Fibroblast of skin of scalp (primary cell): ENCODE data around the gene ABHD17B.
"Not testable (repeated sequence)": the region's sequence is repeated elsewhere in the genome, so short reads cannot be mapped to it uniquely, and the experiment has no call there.

Source experiments
- DNase-seq: peaks from one replicate; pipeline ENCODE4 v3.0.0-alpha.2; 2013

Gene ABHD17B

DNA sequence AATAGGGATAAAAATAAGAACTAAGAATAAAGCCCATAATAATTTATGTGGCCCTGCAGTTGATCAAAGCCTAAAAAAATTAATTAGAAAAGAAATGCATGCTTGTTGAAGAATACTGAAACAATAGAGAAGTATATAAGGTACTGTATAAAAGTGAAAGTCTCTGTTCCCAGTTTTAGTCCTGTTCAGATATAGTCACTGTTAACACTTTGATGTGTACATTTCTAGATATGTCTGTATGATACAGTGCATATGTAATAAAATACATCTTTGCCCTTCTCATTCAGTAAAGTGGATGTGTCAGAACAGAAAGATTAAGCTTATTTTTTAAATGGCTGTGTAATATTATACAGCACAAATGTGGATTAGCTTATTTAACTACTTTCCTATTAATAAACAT lies 4.5 kb upstream of the ABHD17B start:
- no peak for DNase-seq

DNA sequence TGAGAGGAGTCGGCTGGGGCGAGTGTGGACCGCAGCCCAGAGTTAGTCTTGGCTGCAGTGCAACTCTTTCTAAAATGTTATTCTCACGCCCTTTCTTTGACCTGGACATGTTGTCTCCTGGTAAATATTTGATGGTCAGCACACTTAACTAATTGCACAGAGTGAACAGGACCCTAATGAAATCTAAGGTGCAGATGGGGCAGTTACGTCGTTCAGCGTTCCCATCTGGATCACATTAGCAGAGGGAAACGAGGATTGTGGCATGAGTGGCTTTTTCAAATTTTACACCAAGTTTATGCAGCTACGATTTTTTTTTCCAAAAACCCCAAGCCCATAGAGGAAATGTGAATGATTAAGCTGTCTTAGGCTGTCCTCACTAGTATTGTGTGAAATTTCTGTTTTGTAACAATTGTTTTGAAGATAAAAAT lies 929 bp upstream of the ABHD17B start:
- DNase-seq, result peak; percentile 47

DNA sequence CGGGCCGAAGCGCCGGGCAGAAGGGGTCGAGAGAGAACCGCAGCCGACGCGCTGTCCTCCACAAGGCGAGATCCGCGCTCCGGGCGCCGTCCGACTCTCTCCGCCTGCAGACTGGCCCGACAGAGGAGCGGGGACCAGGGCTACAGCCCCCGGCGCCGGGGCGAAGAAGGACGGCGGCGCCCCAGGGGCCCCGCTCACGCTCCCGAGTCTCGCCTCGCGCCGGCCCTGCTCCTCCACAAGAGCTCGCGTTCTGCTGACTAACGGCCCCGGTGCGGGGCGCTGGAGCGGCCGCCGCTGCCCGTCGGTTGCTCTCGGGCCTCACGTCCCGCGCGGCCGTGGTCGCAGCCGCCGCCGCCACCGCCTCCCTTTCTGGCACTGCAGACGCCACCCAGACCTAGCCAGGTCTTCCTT lies 338 bp downstream of the ABHD17B start:
- no peak for DNase-seq

DNA sequence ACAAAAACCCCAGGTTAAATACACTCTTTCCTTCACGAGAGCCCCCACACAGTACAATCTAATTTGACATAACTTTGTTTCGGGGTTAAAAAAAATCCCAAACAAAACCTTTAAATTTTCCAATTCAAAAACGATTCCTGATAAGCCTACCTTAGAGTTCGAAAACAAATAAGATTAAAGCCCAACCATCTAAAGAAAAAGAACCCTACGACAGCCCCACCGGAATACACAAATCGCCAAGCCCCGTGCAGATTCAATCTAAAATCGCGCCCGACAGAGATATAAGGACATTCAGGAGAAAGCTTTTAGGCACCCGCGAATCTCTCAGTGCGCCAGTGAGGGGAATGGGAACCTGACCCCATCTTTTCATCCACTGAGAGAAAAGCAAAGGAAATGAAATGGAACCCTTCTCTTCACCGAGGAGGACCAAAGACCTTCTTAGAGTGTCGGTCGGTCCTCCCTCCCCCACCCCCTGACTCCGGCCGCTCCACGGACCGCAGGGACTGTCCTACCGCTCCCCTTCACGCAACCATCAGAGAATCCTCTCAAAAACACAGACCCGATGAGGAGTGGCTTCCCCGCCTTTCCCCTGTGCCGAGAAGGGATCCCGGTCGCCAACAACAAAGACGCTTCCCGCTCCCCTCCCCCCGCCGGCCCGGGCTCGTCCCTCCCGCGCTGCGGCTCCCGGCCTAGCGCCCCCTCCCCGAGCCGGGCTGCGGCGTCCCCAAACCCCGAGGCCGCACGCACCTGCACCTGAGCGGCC lies 925 bp downstream of the ABHD17B start:
- DNase-seq, result peak; percentile 35

DNA sequence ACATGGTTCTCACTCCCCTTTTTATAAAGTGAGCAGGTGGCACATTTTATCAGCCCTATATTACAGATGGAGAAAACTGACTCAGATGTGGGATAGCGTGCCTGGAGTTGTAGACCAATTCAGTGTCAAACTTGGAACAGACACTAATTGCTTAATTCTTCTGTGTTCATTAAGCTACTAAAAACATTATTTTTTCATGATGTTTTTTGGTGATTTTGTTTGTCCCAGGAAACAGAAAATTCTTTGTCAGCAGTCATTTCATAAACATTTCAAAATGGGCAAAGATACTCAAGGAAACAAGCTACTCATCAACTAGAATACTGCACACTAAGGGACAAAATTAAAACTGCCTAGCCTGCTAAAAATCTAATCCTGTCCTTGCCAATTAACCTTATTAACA lies 2.2 kb downstream of the ABHD17B start:
- DNase-seq, result no peak

DNA sequence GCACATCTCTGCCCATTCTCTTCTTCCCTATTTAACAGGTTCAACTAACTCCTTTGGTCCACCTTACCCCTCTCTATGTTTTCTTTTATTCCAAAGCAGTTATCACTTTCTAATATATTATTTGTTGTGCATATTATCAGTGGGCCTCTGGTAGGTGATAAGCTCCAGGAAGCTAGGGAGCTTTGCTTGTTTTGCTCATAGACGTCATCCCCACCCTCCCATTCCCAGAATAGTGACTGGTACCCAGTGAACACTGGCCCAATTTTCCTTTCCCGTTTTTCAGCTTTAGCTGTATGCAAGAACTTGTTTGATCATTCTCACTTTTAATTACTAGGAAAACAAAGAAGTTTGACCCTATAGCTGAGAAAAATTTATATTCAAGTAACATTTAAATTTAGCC lies 6.9 kb downstream of the ABHD17B start:
- no peak for DNase-seq

DNA sequence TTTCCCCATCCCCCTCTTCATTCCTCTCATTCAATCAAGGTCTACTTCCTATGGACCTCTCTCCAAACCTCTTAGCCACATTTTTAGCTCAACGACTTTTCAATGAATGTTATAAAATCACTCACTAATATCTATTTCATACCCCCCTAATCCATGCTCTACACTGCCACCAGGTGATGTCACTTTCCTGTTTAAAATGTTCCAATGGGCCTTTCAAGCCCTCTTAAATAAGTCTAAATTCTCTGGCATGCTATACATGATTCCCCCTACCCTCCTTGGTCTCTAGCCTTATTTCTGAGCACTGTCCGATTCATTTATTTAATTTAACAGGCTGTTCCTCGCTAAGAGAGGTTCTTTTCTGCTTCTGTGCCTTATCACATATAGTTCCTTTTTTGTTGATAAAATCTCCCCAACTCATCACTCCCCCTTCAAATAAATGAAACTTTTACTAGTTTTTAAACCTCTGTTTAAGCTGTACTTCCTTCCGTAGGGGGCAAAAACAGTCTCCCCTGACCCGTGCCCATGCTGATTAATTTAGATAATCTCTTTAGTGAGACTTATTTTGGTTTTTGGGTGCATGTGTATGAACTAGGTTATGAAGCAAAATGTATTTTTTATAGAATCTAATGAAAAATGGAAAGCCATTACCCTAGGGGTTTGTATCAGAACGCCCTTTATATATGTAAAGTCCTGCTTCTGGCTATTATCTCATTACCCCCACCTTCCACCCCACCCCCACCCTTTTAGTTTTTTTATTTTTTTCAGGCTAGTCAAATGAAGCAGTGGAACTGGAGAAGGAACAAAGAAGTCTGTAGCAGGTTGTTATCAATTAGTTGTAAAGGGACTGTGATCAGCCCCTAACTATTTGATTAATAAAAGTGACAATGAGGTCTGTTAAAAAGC lies 9.0 kb downstream of the ABHD17B start:
- DNase-seq, result no peak

DNA sequence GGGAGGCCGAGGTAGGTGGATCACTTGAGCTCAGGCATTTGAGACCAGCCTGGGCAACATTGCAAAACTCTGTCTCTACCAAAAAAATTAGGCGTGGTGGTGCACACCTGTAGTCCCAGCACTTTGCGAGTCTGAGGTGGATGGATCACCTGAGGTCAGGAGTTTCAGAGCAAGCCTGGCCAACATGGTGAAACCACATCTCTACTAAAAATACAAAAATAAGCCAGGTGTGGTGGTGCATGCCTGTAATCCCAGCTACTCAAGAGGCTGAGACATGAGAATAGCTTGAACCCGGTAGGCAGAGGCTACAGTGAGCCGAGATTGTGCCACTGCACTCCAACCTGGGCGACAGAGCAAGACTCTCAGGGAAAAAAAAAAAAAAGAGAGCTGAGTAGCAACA lies 12.2 kb downstream of the ABHD17B start:
- DNase-seq, result not testable (repeated sequence)

DNA sequence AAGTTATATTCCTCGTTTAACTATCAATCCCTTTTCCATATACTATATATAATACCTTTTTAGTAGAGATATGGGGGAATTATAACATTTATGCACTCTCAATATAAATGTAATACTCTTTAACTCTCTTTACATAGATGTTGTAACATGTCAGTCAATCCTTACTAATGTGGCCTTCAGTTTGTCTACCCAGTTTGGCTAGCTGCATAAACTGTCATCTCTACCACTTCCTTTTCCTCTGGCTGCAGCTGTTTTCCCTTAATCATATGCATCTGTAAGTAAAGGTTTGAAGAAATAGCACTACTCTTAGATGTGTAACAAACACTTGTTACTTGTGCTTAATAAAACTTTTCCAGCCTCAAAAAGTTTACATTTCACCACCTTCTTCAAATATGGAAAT lies 13.4 kb downstream of the ABHD17B start:
- DNase-seq, result no peak

DNA sequence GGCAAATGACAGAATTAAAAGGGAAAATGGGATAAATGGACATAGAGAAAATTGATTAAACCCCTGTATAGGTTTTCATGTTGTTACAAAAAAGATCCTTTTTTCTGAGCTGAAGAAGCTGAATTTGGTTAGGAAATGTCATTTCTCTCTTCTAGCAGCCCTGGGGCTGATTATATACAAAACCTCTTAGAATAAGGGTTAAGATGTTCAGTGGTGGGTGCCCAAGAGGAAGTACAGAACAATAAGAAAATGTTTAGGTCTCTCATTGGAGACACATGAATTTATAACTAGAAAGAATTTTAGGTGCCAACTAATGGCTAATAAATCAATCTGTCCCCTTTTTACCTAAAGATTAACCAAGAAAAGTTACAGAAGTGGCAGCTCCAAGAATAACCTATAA lies 14.2 kb downstream of the ABHD17B start:
- no peak for DNase-seq

DNA sequence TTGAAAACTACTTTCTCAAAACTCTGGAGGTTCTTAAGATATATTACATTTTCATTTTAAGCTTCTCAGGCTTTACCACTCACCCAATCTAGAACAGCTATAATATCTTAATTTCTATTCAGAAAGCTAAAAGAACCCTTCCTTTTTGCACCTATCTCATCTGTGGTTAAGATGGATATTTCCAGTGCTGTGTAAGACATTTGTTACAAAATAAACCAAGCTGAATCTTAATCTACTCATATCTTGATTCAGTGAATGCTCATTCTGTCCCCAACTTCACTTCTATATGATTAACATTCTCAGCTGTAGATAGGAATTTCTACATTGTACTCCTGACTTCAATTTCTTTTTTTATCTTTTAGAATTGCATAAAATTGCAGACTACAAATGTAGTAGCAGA lies 15.0 kb downstream of the ABHD17B start:
- DNase-seq, result no peak

DNA sequence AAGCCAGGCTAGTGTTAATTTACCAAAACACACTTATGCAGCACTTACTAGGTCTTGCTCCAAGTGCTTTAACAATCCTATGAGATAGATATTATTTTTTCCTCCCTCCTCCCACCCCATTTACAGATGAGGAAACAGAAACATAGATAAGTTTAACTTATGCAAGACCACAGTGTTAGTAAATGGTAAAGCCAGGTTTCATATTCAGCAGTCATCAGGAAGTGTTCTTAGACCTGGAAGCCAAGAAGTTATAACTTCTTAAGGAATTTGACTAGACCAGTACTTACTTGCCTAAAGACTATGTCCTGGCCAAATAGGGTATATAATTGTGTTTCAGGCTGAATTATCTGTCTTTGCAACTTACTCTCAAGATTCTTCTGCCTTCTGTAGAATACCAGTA lies 15.9 kb downstream of the ABHD17B start:
- DNase-seq, result no peak

DNA sequence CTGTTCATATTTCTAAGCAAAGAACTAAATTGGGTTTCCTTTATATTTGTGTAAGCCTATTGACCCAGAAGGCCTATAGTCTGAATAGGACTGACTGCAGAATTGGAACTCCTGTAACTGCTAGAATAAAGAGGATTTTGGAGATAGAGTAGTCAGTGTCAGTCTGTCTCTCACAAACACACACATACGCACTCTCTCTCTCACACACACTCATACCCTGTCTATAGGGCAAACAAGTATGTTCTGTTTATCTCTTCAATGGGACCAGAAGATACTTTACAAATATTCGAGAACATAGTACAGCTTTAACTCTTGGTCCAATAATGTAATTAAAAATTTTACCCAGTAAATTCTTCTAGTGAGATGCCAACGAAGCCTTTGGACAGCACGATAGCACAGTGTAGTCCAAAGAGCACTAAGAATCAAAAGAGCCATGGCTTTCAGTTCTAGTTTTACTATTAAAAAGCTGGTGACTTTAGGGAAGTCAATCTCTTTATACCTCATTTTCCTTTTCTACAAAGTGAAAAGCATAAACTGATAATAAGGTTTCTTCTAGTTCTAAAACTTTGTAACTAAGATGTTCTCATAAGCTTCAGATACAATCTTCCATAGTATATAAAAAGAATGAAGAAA lies 19.3 kb downstream of the ABHD17B start:
- DNase-seq, result no peak

DNA sequence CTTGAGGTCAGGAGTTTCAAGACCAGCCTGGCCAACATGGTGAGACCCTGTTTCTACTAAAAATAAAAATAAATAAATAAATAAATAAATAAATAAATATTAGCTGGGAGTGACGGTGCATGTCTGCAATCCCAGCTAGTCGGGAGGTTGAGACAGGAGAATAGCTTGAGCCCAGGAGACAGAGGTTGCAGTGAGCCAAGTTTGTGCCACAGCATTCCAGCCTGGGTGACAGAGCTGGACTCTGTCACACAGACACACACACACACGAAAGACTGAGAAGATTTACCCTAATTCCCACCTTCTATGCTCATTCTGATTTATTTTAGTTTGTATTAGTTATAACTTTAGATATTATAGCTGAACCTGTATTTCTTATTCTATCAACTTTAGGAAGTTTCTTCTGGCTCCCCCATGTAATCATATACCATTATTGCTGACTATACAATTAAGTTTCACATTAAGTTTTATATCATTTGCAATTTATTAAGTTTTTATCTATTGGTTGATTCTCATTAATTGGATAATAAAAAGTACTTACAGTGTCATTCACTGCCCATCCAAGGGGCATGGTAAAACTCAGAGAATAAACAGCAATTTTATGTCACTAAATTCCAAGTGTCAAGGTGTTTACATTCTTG lies 20.8 kb downstream of the ABHD17B start:
- no peak for DNase-seq

DNA sequence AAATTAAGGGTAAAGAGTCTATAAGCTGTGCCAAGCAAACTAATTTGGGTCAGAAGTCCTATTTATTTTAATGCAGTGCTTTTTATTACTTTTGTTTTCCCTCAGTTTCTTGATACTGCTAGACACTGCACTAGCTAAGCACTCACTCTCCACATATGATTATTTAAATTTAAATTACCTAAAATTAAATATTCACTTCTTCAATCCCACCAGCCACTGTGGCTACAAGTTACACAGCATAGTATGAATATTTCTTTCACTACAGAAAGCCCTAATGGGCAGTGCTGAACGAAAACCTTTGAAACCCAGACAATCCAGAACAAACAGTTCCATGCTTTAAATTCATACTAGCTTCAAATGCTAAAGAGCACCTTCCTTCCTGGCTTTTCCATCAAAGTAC lies 23.6 kb downstream of the ABHD17B start:
- DNase-seq, result no peak

DNA sequence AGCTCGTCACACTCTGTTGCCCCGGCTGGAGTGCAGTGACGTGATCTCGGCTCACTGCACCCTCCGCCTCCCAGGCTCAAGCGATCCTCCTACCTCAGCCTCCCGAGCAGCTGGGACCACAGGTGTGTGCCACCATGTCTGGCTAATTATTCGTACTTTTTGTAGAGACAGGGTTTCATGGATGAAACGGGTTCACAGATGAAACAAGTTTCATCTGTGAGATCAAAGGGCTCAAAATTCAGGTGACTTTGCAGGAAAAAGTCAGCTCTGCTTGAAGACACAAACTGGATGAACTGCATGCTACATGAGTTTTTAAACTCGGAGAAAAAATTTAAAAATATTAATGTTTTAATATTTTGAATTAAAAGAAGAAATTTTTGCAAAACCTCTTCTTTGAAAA lies 24.5 kb downstream of the ABHD17B start:
- no peak for DNase-seq

DNA sequence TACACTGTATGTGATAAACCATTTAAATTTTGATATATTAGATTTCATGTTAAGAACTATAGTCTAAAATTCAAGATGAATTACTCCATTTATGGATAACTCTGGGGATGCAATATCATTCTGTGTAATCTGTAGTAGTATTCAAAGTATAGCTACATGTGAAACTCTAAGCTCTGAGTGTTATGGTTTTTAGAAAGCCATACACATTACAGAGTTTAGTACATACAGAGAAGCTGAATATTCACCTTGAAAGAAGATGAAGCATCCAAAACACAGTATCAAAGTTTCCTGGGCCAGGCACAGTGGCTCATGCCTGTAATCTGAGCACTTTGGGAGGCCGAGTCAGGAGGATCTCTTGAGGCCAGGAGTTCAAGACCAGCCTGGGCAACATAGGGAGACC lies 25.0 kb downstream of the ABHD17B start:
- DNase-seq, result no peak

DNA sequence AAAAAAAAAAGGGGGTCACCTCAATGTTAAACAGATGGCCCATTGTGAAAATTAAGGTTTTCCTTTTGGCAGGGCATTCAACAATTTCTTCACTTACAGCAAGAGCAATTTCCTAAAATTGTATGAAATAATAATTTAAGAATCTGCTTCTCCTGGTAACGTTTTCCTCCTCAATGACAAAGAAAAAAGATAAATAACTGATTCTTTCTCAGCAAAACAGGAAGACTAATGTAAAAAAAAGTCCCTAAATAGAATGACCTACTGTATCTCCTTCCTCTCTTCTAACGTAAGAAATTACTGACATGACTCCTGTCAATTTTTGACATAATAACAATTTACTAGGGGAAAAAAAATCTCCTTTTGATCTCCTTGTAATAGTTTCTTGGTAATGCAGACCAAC lies 25.5 kb downstream of the ABHD17B start:
- no peak for DNase-seq

DNA sequence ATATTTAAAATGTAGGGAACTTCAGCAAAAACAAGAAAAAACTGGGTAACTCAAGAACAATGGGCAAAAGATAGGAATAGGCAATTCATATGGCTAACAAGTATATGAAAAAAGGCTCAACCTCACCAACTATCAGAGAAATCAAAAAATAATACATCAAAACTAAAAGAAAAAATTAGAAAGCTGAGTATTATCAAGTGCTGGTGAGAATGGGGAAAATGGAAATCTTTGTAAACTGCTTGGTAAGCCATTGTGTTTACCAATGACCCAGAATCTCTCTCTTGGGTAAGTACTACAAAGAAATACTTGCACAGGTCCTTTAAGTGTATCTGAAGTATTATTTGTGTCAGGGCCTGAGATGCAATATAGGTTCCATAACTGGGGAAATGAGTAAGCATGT lies 27.0 kb downstream of the ABHD17B start:
- DNase-seq, result no peak

DNA sequence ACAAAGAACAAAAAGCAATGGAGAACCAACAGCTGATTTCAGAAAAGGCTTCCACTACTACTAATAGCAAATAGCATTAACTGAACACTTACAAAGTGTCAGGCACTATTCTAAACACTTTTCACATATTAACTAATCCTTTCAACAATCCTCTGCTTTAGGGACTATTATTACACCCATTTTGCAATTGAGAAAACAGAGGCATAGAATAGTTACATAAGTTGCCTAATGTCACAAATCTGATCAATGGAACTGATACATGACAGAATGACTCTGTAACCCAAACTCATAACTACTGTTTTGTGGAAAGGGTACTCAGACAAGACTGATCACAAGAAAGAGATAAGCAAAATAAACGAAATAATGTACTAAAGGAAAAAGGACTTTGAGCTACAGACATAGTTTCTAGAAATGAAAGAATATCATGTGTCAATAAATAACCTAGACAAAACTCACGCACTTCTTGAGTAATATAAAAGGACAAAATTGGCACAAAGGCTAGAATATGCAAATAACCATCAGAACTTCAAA lies 31.3 kb downstream of the ABHD17B start:
- DNase-seq, result no peak

DNA sequence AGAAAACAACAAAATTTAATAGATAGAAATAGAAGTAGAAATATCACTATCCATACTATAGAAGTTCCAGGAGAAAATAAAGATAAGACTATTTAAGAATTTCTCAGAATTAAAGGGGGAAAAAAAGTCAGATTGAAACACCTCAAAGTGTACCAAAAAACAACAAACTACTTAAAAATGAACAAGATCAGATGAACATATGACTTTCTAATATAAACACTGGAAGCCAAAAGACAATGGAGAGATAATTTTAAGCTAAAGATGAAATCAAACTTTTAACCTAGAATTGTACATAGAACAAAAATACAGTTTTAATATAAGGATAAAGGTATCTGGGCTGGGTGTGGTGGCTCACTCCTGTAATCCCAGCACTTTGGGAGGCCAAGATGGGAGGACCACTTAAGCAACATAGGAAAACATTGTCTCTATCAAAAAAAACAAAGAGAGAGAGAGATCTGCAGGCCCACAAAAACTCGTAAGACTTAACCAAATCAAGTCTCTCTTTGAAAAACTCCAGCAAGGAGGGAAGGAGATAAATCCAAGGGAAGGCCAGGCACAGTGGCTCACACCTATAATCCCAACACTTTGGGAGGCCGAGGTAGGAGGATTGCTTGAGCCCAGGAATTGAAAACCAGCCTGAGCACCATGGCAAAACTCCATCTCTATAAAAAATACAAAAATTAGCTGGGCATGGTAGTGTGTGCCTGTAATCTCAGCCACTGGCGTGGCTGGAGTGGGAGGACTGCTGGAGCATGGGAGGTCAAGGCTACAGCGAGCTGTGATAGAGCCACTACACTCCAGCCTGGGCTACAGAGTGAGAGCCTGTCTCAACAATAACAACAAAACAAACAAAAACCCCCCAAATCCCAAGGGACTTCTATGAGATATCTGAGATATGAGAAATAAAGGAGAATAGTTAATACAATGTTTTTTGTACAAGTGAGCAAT lies 32.4 kb downstream of the ABHD17B start:
- DNase-seq, result no peak

DNA sequence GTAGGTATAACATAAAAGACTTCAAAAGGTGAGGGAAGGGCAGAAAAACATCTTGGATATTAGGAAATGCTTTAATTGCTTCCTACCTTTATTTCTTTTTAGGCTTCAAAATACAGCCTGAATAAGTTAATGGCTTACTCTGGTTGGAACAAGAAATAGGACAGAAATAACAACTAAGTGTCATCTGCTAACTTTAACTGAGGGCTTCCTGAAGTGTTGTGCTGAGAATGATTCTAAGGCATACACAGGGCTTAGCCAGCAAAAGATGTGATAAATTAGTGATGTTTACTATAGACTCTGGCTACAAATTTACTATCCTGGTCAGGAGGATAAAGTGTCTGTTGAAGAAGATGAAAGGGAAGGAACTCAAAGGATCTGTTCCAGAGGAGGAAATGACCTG lies 34.2 kb downstream of the ABHD17B start:
- DNase-seq, result no peak
